Breast epithelium (tissue), 4 donors: ENCODE data around the gene NRG3. TPM values are rescaled to one million over a fixed set of nuclear protein-coding genes. Genes with fewer than 3 reads are reported as not detected.

ENCODE experiments used
- DNase-seq, 2 donors: peaks; one replicate each; pipeline ENCODE4 v3.0.0-alpha.2; 2019; ENCODE audit warnings: low spot score in 2 of 2
- H3K27ac ChIP-seq, 2 donors: fragments of 200-600 bp; sonication (generic) in 1 of 2; one replicate each; pipeline ENCODE4 v1.5.1; 2016 to 2019; ENCODE audit warnings: mild to moderate bottlenecking in 1 of 2
- H3K27me3 ChIP-seq, 2 donors: fragments of 200-600 bp; sonication (generic) in 1 of 2; one replicate each; pipeline versions ENCODE4 v1.5.1 to v1.6.0; 2017 to 2019; ENCODE audit warnings: control low read depth in 1 of 2, mild to moderate bottlenecking in 1 of 2
- H3K36me3 ChIP-seq: fragments of 200-600 bp; one replicate; pipeline ENCODE4 v1.5.1; 2019
- H3K4me1 ChIP-seq, 2 donors: fragments of 200-600 bp; sonication (generic); one replicate each; pipeline ENCODE4 v1.5.1; 2016 to 2019; ENCODE audit warnings: control low read depth in 1 of 2
- H3K4me3 ChIP-seq, 3 donors: fragments of 200-600 bp; sonication (generic); 1 replicate in 2 of 3; 2 replicates in 1 of 3; pipeline ENCODE4 v1.5.1; 2016 to 2019; ENCODE audit warnings: mild to moderate bottlenecking in 3 of 3, moderate library complexity in 2 of 3
- H3K9me3 ChIP-seq, 2 donors: fragments of 200-600 bp; sonication (generic) in 1 of 2; one replicate each; pipeline ENCODE4 v1.5.1; 2016 to 2019; ENCODE audit warnings: control low read depth in 1 of 2
- CTCF ChIP-seq, 3 donors: fragments of 450-650 bp; IDR thresholded peaks; one replicate each; pipeline ENCODE4 v1.5.1; 2016 to 2017; ENCODE audit warnings: antibody characterized with exemption in 3 of 3, mild to moderate bottlenecking in 3 of 3, moderate library complexity in 3 of 3
- POLR2A ChIP-seq: fragments of 450-650 bp; IDR thresholded peaks from one replicate; pipeline ENCODE4 v1.6.1; 2016; ENCODE audit warnings: antibody characterized with exemption, mild to moderate bottlenecking, moderate library complexity
- POLR2AphosphoS5 ChIP-seq, 3 donors: sonication (generic); formaldehyde crosslinking; IDR thresholded peaks; one replicate each; pipeline ENCODE4 v1.6.1; 2017; ENCODE audit warnings: antibody characterized with exemption in 3 of 3
- intact Hi-C: fragments of 100-400 bp; cut with DNase I; formaldehyde crosslinking; loops from one replicate; pipeline ENCODE4 v1.15.1; 2023; ENCODE audit warnings: low total_unique reads
- total RNA-seq, 3 donors: library from RNA; depleted of rRNA; stranded (reverse); fragments of >200 nt; gene quantifications; one replicate each; pipeline ENCODE4 v1.1.0, GENCODE V29; 2016

NRG3 gene
- total RNA-seq, 3 donors from 2014 or later = 0.16 to 0.88 (median 0.33) TPM

- no peak for TF ChIP-seq POLR2A
- no peak for TF ChIP-seq CTCF (IDR thresholded peaks at IDR 0.05)
- TF ChIP-seq POLR2AphosphoS5 (IDR thresholded peaks at IDR 0.05) = no peak
- H3K9me3 ChIP-seq = no peaks in the 10 kb centered on the region
- intact Hi-C loops = no loop called here
- H3K4me3 ChIP-seq = no peak overlapping the region
- no peaks in the 10 kb centered on the region for H3K36me3 ChIP-seq
- no peak overlapping the region for H3K27ac ChIP-seq
- no peak for DNase-seq
- H3K27me3 ChIP-seq = no peaks in the 10 kb centered on the region
- no peaks in the 10 kb centered on the region for H3K4me1 ChIP-seq
These were observed 683.1 kb downstream of the NRG3 start for GRCh38 chr10:82558014-82558607.

DNA sequence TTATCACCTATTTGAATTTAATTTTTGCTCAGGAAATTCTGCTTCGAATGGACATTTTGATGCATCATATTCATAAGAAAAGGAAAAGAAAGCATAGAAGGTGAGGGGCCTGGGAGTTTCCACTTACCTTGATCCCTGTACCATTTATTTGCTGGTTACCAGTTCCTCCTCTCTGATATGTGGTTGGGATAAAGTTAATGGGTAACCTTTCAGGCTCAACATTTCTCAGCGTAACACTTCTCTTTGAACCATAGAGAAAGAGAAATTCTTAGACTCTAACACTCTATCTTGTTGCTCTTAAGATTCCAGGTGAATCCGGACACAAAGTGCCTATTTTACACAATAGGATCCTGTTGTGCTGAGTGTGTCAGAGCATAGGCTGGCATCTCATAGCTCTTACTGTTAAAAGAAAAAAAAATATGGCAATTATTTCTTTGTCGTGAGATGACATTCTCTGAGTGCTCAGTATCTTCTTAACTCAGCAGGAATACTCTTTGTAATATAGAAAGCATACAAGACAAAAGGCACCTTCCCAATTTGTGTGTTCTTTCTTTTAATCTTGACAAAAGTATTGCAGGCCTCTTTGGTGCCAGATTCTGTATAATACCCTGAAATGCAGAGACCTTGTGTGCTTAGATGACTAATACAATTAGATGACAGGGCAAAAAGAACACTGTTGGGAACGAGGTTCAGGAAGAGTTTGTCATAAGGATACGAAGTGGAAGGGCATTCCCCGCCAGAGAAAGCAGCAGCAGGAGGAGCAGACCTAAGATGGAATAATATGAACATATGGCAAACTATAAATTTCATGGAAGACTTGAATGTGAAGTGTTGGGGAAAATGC lies 689.6 kb downstream of the NRG3 start:
- Histone ChIP-seq H3K9me3 (no peaks in the 10 kb centered on the region), H3K4me3 (no peak overlapping the region), H3K27me3 (no peaks in the 10 kb centered on the region), H3K36me3 (no peaks in the 10 kb centered on the region), H3K27ac (no peak overlapping the region), H3K4me1 (no peaks in the 10 kb centered on the region)
- intact Hi-C loops = no loop called here
- no peak for TF ChIP-seq POLR2AphosphoS5 (IDR thresholded peaks at IDR 0.05)
- DNase-seq = no peak

DNA sequence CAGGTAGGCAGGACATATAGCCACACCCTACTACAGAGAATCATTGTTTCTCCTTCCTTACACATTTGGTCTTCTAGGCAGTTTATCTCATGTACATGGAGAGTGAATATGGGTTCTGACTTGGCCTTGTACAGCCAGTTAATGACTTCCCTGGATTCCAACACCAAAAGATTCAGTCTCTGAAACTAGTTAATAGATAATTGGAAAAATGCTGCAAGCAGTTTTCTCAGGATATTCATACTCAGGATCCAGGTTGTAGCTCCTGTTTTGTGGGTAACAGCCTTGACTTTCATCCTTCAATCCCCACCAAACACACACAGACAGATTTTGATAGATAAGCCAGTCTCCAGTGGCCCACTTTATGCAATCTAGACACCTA lies 690.2 kb downstream of the NRG3 start:
- intact Hi-C loops = no loop called here
- no peaks in the 10 kb centered on the region for H3K27me3 ChIP-seq
- H3K9me3 ChIP-seq = no peaks in the 10 kb centered on the region
- H3K4me1 ChIP-seq = no peaks in the 10 kb centered on the region
- H3K4me3 ChIP-seq = no peak overlapping the region
- no peak for DNase-seq
- no peaks in the 10 kb centered on the region for H3K36me3 ChIP-seq
- TF ChIP-seq CTCF (IDR thresholded peaks at IDR 0.05) (no peak), POLR2A (no peak), POLR2AphosphoS5 (IDR thresholded peaks at IDR 0.05) (no peak)
- no peak overlapping the region for H3K27ac ChIP-seq

DNA sequence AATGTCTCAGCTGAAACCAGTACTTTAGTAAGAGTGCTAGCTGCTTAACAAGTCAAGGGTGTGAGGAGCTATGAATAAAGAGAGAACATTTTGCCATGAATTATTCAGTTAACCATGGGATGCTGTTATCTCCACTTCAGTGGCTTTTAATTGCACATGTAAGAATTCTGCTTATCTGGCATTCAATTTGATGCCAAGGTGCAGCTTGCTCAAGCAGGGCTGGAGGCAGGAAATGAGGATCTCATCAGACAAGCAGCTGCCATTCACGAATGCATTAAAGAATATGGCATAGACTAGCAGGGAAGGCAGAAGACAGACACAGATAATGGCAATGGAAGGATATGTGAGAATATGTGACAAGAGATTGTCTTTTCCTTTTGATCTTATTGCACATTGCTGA lies 697.8 kb downstream of the NRG3 start:
- no peak for DNase-seq
- Histone ChIP-seq H3K9me3 (no peaks in the 10 kb centered on the region), H3K36me3 (no peaks in the 10 kb centered on the region), H3K27ac (no peak overlapping the region), H3K4me3 (no peak overlapping the region), H3K27me3 (no peaks in the 10 kb centered on the region), H3K4me1 (no peaks in the 10 kb centered on the region)
- intact Hi-C loops = no loop called here
- TF ChIP-seq POLR2AphosphoS5 (IDR thresholded peaks at IDR 0.05) (no peak), POLR2A (no peak), CTCF (IDR thresholded peaks at IDR 0.05) (no peak)

DNA sequence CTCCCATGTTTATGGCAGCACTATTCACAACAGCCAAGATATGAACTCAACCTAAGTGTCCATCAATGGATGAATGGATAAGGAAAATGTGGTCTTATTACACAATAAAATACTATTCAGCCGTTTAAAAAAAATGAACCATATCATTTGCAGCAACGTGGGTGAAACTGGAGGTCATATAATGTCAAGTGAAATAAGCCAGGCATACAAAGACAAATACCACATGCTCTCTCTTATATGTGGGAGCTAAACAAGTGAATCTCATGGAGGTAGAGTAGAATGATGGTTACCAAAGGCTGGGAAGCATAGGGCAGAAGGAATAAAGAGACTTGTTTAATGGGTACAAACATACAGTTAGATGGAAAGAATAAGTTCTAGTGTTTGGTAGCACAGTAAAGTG lies 699.1 kb downstream of the NRG3 start:
- H3K27ac ChIP-seq = no peak overlapping the region
- H3K27me3 ChIP-seq = no peaks in the 10 kb centered on the region
- no peak overlapping the region for H3K4me3 ChIP-seq
- H3K9me3 ChIP-seq = no peaks in the 10 kb centered on the region
- no peaks in the 10 kb centered on the region for H3K4me1 ChIP-seq
- intact Hi-C loops = no loop called here
- no peaks in the 10 kb centered on the region for H3K36me3 ChIP-seq
- no peak for TF ChIP-seq CTCF (IDR thresholded peaks at IDR 0.05)
- no peak for TF ChIP-seq POLR2A
- TF ChIP-seq POLR2AphosphoS5 (IDR thresholded peaks at IDR 0.05) = no peak
- DNase-seq = no peak
